GM19438 (cell line): ENCODE results near the gene BORCS5.
"Not testable (repeated sequence)": the region's sequence is repeated elsewhere in the genome, so short reads cannot be mapped to it uniquely, and the experiment has no call there.

Source experiments
- ATAC-seq: cut with Tn5 transposase; IDR thresholded peaks from one replicate; pipeline ENCODE4 v1.9.1; 2021; ENCODE audit warnings: low read depth; ENCODE audit not compliant: unreplicated experiment

Gene BORCS5

DNA sequence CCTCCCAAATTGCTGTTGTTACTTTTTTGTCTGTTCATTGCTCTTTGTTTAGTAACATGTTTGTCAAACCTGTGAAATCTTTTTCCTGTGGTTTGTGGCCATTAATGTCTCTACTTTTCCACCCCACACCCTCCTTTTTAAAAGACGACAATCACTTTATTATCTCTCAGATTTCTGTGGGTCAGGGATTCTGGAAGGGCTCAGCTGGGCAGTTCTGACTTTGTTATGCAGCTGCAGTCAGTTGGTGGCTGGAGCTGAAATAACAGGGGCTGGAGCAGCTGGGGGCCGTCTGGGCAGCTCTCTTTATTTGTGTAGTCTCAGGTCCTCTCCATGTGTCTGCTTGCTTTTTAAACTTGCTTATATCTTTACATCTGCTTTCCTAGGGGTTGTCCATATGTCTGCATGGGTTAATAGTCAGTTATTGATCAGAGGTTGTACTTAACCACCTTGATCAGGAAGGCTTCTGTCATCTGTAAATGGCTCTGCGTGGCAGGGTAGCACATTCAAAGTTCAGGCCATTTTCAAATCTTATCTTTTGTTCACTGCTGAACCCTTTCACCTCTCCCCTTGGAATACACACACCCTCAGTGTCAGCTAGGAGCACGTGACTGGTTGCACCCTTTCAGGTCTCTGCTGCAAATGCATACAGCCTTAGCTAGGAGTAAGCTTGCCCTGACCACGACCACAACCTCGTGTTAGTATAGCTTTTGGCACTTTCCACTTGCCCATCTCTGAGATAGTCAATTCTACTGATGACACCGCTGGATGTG, 27.9 kb downstream of the BORCS5 start:
- no peak for ATAC-seq

DNA sequence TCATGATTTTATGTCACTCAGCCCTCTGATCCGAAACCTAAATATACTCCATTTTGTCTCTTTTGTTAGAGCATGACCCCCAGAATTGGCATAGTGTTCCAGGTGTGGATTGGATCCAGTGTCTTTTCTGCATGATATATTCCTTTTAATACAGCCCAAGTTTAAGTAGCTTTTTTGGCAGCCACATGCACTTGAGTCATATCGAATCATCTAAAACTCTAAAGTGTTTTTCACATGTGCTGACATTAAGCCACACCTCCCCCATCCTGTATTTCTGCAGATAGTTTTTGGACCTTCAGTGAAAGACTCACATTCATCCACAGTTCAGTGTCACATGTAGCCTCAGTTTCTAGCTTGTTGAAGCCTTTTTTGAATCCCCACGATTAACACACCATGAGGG, 30.6 kb downstream of the BORCS5 start:
- ATAC-seq, result no peak

DNA sequence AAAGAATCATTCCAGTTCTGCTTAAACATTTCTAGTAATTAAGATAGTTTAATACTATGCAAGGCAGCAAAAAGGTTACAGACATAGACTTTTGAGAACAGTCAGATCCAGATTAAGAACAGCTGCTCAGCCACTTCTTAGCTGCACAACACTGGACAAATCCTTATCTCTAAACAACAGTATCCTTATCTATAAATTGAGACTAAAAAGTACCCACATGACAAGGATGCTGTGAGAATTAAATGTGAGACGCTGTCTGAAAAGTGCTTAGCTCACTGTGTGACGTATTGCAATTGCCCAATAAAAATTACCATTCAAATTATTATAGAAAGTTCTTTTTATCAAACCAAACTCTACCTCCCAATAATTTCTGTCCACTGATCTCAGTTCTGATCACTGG, 35.5 kb downstream of the BORCS5 start:
- ATAC-seq, result no peak

DNA sequence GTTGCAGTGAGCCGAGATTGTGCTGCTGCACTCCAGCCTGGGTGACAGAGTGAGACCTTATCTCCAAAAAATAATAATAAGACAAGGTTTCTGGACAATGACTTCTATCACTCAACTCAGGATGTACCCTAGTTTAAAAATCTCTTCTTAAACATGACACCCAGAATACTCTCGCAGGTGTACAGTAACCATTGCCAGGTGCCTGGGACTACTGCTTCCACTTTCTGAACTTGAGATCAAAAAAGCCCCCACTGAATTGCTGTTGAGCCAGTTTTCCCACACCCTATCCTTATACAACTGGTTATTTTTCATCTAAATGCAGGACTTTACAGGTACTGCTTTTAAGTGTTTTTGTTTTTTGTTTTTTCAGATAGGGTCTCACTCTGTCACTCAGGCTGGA, 36.3 kb downstream of the BORCS5 start:
- no peak for ATAC-seq

DNA sequence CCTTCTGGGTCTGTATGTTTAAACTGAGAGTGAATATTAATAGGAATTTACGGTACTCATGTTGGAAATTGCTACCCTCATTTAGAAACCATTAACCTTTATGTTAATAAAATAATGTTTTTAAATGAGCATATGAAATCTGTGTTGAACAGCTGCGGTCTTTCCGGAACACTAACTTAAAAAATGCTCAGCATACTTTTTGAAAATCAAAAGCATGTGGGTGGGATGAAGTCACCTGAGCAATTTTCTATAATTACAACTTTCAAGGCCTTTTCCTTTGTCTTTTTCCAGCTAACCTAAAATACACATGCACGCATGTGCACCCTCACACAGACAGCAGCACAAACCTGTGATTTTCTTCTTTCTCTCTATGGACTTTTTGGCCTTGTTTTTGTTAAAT, 39.8 kb downstream of the BORCS5 start:
- no peak for ATAC-seq

DNA sequence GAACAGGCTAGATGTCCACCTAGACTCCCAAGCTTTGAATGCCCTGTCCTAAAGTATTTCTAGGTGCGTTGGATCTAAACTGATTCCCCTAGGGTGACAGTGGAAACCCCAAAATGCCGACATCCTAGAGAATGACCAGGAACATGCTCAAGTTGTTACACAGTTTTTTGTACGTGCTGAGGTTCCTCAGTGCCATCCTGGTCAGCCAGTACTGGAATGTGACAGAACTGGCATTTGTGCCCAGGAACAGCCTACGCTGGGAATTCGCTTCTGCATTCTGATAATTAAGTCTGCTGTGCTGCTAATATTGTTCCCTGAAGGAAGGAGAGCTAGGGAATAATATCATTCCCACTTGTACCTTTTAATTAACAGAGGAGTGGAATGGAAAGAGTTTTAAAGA, 40.3 kb downstream of the BORCS5 start:
- ATAC-seq, result no peak

DNA sequence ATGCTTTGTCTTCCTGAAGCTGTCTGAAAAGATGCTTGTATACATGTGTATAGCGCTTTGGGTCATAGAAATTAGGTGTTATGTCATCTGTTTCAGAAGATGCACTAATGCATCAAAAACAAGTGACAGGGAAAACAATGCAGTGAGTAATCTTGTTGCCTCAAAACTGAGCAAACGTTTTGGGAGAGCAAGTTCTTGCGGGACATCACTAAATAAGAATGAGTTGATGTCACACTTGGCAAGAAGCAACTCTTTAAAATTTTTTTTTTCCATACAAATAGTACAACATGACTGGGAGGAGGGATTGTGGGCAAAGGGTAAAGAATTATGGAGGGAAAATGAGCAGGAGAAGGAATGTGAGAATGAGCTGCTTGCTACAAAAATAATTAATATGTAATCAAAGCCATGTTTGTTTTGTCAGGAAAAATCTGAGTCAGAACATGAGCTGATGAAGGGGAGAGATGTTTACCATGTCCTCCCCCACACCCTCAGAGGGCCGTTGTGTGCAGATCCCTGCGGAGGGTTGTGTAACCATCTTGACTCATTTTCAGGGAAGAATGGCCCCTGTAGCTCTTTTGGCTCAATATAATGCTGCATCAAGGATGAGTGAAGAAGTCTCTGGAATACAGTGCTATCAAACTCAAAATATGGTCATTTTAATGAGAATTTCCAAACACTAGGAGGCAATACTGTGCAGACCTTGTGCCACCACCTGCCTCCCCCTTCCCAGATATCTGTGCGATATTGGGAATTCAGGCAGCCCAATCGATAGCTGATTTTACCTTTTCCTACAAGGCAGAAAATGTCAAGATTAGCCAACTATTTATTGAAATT, 41.4 kb downstream of the BORCS5 start:
- ATAC-seq, result no peak

DNA sequence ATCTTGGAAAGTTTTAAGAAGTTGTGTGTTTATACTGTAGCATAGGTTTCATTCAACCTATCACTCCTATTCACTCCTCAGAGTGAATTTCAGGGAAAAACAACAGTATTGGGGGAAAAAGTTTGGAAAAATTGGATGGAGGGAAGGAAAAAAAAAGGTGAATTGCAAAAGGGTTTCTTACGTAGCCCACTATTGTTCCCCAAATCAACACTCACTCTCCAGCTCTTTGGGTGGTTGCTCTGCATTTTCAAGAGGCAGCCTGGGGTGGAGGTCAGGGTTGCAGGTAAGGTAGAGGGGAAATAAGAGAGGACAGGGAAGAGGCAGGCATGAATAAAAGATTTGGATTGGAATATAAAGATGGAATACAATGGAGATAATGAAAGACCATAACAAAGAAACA, 42.3 kb downstream of the BORCS5 start:
- no peak for ATAC-seq

DNA sequence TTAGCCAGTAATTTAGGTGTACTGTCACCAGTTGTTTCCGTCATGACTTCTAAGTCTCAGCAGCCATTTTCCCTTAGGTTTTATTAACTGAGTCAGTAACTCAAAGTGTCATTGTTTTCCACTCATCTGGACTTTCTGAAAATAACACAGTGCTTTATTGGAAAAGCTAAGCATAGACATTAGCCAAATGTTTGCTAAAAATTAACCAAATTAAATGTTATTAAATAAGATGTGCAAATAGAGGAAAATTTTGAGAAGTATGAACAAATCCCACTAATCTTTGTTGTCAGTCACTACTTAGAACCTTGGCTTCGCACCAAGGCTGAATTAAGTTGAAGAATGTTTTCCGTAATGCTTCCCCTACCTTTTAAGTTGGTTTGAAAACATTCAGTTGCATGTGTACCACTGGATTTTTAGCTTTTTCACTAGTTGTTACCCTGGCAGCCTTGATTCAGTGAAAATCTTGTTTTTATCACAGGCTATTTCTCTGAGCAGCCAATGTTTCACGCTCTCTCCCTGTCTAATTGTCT, 43.0 kb downstream of the BORCS5 start:
- no peak for ATAC-seq

DNA sequence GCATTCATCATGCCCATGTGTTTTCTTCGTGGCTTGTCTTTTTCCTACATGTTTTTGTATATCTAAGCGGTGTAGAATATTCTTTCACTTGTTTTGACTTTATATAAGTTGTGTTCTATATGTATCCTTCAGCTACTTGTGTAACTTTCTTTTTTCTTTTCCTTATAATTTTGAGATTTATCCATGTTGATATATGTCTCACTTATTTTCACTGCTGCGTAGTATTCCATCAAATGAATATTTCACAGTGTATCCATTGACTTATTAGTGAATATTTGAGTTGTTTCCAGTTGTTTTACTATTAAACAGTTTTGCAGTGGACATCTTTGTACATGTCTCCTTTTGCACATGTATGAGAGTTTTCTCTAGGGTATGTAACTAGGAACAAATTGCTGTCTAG, 43.9 kb downstream of the BORCS5 start:
- no peak for ATAC-seq

DNA sequence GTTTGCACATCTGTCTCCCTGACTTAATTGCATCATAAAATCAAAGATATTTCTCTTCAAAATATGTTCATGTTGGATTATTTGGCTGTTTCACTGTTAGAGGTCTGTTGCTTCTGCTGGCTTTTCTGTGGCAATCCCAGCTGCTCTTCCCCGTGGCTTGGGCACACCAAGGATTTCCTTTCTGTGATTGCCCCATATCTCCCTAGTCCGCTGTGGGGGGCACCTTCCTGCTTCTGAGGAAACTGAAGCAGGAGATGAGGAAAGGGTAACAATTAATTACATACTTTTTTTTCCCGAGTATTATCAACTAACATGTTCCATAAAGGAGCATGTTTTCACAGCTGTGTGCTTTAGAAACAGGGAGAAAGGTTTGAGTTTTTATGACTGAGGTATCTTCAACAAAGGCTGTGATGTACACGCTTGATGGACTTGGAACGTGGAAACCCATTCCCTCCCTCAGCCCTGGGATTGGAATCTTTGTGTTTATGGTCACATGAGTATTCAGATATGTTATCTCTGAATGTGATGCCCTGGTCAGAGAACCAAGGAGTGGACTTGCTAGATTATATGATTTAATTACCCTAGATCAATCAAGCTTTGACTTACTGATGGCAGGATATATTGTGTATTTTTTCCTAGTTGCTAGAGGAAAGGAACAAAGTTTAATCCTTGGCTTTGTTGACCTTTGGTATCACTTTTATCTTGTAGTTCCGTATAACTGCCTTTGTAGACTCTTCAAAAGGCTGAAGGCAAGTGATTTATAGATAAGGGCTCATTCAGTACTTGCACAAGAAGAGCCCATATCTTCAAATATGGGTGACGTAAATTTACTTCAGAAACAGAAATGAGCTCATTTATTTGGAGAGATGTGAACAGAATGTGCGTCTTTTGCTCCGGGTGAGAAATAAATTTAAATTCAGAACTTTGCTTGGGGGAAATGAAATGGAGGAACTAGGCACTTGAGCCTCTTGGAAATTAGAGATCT, 46.7 kb downstream of the BORCS5 start:
- no peak for ATAC-seq

DNA sequence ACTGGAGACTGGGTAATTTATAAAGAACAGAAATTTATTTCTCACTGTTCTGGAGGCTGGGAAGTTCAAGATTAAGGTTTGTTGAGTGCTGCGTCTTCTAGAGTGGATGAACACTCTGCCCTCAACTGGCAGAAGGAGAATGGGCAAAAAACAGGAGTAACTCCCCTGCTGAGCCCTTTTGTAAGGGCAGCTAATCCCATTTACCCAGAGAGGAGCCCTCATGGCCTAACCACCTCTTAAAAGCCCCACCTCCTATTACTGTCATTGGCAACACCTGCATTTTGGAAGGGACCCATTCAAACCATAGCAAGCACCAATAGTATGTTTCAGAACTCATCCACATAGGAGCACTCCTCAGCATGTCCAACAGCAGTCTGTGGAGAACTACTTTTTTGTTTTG, 47.4 kb downstream of the BORCS5 start:
- ATAC-seq, result no peak

DNA sequence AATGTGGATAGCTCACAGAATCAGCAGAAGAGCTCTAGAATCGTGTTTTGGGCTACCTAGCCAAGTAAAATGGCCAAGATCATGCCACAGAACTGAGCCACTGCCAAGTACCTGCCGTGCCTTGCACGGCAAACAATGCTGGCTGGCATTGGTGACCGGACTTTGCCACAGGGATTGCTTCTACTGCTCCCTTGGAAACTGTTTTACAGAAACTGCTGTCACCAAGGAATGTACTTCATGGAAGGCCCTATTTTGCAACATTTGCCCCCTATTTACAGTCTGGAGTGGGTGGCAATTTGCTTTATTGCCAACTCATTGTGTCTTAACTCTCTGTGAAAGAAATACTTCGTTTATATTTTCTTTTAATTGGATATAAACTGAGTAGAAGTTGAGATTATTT, 49.0 kb downstream of the BORCS5 start:
- no peak for ATAC-seq

DNA sequence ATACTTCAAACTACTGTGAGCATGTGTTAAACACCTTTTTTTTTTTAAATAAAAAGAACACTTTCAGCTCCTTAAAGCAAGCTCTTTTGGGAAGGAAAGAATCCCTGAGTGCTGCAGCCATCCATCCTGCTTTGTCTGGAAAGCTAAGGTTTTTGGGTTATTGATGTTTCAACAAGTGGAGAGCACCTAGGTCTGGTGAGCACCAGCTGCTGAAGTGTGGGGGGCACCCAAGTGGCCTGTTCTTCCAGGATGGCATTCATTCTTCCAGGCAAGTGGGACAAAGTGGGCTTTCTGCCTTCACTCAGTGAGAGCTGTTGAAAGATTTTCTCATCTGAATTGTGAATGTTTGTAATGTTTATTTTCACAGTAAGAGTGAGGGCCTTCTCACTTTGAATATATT, 49.9 kb downstream of the BORCS5 start:
- no peak for ATAC-seq

DNA sequence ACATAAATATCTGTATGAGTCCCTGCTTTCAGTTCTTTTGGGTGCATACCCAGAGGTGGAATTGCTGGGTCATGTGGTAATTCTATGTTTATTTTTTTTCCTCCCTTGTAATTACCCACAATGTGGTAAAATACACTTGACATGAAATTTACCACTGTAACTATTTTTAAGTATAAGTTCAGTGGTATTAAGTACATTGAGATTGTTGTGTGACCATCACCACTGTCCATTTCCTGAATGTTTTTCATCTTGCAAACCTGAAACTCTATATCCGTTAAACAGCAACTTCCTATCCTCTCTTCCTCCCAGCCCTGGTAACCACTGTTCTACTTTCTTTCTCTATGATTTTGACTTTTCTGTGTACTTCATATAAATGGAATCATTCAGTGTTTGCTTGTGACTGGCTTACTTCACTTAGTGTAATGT, 51.4 kb downstream of the BORCS5 start:
- ATAC-seq, result no peak

DNA sequence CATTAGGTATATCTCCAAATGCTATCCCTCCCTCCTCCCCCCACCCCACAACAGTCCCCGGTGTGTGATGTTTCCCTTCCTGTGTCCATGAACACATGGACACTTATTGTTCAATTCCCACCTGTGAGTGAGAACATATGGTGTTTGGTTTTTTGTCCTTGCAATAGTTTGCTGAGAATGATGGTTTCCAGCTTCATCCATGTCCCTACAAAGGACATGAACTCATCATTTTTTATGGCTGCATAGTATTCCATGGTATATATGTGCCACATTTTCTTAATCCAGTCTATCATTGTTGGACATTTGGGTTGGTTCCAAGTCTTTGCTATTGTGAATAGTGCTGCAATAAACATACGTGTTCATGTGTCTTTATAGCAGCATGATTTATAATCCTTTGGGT, 52.5 kb downstream of the BORCS5 start:
- not testable (repeated sequence) for ATAC-seq

DNA sequence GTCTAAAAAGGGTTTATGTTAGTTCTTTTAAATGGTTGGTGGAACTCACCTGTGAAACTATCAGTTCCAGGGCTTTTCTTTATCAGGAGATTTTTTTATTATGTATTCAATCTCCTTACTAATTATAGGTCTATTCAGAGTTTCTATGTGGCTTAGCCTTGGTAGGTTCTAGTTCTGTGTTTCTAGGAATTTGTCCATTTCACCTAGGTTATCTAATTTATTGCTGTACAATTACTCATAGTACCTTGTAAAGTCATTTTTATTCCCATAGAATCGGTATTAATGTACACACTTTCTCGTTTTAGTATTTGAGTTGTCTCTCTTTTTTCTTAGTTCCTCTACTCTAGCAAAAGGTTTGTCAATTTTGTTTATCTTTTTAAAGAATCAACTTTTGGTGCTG, 59.0 kb downstream of the BORCS5 start:
- no peak for ATAC-seq

DNA sequence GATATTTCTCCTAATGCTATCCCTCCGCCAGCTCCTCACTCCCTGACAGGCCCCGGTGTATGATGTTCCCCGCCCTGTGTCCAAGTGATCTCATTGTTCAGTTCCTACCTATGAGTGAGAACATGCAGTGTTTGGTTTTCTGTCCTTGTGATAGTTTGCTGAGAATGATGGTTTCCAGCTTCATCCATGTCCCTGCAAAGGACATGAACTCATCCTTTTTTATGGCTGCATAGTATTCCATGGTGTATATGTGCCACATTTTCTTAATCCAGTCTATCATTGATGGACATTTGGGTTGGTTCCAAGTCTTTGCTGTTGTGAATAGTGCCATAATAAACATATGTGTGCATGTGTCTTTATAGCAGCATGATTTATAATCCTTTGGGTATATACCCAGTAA, 62.3 kb downstream of the BORCS5 start:
- ATAC-seq, result not testable (repeated sequence)

DNA sequence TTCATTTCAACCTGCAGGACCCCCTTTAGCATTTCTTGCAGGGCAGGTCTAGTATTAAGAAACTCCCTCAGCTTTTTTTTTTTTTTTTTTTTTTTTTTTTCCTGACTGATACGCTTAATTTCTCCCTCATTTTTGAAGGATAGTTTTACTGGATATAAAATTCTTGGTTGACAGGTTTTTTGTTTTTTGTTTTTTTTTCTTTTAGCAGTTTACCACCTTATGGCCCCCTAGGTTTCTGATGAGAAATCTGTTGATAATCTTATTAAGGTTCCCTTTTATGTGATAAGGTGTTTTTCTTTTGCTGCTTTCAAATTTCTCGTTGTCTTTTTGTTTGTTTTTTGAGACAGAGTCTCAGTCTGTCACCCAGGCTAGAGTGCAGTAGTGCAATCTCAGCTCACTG, 66.5 kb downstream of the BORCS5 start:
- ATAC-seq, result no peak

DNA sequence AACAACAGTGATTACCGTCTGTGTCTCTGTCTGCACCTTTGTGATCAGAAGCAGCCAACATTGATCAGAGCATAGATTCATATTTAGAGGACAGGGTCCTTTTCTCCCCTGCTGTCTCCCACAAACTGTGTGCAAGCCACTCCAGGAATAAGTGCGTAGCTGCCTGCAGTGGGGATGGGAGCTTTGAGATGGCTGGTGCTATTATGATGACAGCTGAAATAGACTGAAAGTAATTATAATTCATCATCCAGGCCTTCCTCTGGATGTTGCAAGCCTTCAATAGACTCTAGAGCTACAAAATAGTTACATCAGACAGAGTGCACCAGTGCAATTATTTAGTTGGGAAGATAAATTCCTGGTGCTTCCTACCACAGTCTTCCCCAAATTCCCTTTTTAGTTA, 68.1 kb downstream of the BORCS5 start:
- ATAC-seq, result no peak

DNA sequence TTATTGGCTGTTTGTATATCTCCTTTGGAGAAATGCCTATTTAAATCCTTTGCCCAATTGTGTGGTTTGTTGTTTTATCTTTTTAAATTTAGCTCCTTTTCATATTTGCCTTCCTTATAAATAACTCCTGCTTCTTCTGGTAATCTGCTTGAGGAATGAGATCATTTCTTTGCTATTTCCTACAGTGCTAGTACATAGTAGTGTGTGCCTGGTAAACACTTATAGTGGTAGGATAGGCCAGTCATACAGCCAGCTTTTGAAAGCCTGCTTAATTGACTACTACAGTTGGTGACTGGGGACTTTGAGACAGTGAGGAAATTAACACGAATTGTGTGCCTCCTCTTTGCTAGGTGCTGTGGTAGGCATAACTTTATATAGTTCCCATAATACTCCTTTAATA, 68.7 kb downstream of the BORCS5 start:
- no peak for ATAC-seq
